Measurements from ENCODE around the gene KIF5C. TPM values are rescaled to one million over a fixed set of nuclear protein-coding genes. Genes with fewer than 3 reads are reported as not detected.

The KIF5C gene
- total RNA-seq, 1 experiment from 2014 or later, result 1.6 TPM

- no peak for DNase-seq (ENCODE audit: low read depth, low spot score)
- TF ChIP-seq REST (IDR thresholded peaks at IDR 0.05; ENCODE audit: insufficient read depth in 1 of 2, low read depth in 2 of 2, low read length in 1 of 2) (no peak), TCF7L2 (IDR thresholded peaks at IDR 0.05; ENCODE audit: low read depth, low read length) (no peak), SIN3A (IDR thresholded peaks at IDR 0.05; ENCODE audit: borderline replicate concordance, insufficient read depth, low read depth, low read length) (no peak), POLR2AphosphoS5 (IDR thresholded peaks at IDR 0.05; ENCODE audit: low read depth, low read length) (no peak)
- TF ChIP-seq, protein P1, sequence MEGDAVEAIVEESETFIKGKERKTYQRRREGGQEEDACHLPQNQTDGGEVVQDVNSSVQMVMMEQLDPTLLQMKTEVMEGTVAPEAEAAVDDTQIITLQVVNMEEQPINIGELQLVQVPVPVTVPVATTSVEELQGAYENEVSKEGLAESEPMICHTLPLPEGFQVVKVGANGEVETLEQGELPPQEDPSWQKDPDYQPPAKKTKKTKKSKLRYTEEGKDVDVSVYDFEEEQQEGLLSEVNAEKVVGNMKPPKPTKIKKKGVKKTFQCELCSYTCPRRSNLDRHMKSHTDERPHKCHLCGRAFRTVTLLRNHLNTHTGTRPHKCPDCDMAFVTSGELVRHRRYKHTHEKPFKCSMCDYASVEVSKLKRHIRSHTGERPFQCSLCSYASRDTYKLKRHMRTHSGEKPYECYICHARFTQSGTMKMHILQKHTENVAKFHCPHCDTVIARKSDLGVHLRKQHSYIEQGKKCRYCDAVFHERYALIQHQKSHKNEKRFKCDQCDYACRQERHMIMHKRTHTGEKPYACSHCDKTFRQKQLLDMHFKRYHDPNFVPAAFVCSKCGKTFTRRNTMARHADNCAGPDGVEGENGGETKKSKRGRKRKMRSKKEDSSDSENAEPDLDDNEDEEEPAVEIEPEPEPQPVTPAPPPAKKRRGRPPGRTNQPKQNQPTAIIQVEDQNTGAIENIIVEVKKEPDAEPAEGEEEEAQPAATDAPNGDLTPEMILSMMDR (IDR thresholded peaks at IDR 0.05), result no peak
- intact Hi-C loops (cut with micrococcal nuclease; ENCODE audit: unreplicated experiment), result no loop called here
- ATAC-seq, result no peak
- Histone ChIP-seq H3K27ac (ENCODE audit: low read length) (no peak overlapping the region), H3K9me3 (ENCODE audit: control insufficient read depth, insufficient read depth, low read depth, low read length) (peaks cover 4% of the 10 kb centered on the region; the same call in 1 of the 2 replicates), H3K36me3 (ENCODE audit: control insufficient read depth, insufficient read depth, low read length) (no peaks in the 10 kb centered on the region), H3K27me3 (ENCODE audit: control insufficient read depth, insufficient read depth, low read length) (no peaks in the 10 kb centered on the region; the same call in none of the 2 replicates), H3K4me3 (ENCODE audit: low read depth in 2 of 2, low read length in 2 of 2) (no peak overlapping the region), H3K4me1 (ENCODE audit: control insufficient read depth, insufficient read depth, low read length) (no peaks in the 10 kb centered on the region)
- ChIA-PET CTCF (no interaction called here), POLR2A (no interaction called here)
- BruUV-seq (replicated peaks), result no TSS peak
- in situ Hi-C loops (cut with HindIII; ENCODE audit: low pct_unique_long_range_greater_than_20kb, low sequenced_read_pairs), result no loop called here
Measured at GRCh38 chr2:148920559-148920958, 45.5 kb downstream of the KIF5C start.

DNA sequence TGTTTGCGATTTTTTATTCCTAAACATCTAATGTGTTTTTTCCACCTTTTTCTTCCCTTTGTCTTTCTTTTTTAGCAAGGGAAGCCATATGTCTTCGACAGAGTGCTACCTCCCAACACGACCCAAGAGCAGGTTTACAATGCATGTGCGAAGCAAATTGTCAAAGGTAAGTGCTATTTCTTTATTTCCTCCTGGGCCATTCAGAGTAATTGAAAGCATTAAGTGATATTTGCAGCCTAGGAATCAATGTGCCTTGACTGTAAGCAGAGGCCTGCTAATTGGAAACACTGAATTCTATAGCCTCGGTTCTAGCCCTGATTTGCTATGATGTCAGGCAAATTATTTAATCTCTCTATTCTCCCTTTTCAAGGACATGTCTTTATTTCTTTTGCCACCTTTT, 47.0 kb downstream of the KIF5C start:
- TF ChIP-seq TCF7L2 (IDR thresholded peaks at IDR 0.05; ENCODE audit: low read depth, low read length) (no peak), POLR2AphosphoS5 (IDR thresholded peaks at IDR 0.05; ENCODE audit: low read depth, low read length) (no peak), SIN3A (IDR thresholded peaks at IDR 0.05; ENCODE audit: borderline replicate concordance, insufficient read depth, low read depth, low read length) (no peak), REST (IDR thresholded peaks at IDR 0.05; ENCODE audit: insufficient read depth in 1 of 2, low read depth in 2 of 2, low read length in 1 of 2) (no peak)
- TF ChIP-seq, protein P1 (IDR thresholded peaks at IDR 0.05), result no peak
- no peaks in the 10 kb centered on the region; the same call in none of the 2 replicates for H3K27me3 ChIP-seq (ENCODE audit: control insufficient read depth, insufficient read depth, low read length)
- H3K4me3 ChIP-seq (ENCODE audit: low read depth in 2 of 2, low read length in 2 of 2), result no peak overlapping the region
- no peaks in the 10 kb centered on the region for H3K36me3 ChIP-seq (ENCODE audit: control insufficient read depth, insufficient read depth, low read length)
- ChIA-PET POLR2A (no interaction called here), CTCF (no interaction called here)
- H3K27ac ChIP-seq (ENCODE audit: low read length), result no peak overlapping the region
- in situ Hi-C loops (cut with HindIII; ENCODE audit: low pct_unique_long_range_greater_than_20kb, low sequenced_read_pairs) (no loop called here), intact Hi-C loops (cut with micrococcal nuclease; ENCODE audit: unreplicated experiment) (no loop called here)
- no TSS peak for BruUV-seq (replicated peaks)
- ATAC-seq (no peak), DNase-seq (ENCODE audit: low read depth, low spot score) (no peak)
- H3K4me1 ChIP-seq (ENCODE audit: control insufficient read depth, insufficient read depth, low read length), result no peaks in the 10 kb centered on the region
- H3K9me3 ChIP-seq (ENCODE audit: control insufficient read depth, insufficient read depth, low read depth, low read length), result peaks cover 4% of the 10 kb centered on the region; the same call in 1 of the 2 replicates

Data from Panc1 (cell line).